HL-60/S4 (cell line): Measurements from ENCODE around the gene VAV1.

Experiments
- in situ Hi-C: fragments of 300-500 bp; cut with MboI; formaldehyde crosslinking; loops from 2 replicates; pipeline ENCODE4 v1.14.3; 2022; ENCODE audit warnings: low sequenced_read_pairs

Gene VAV1, protein sequence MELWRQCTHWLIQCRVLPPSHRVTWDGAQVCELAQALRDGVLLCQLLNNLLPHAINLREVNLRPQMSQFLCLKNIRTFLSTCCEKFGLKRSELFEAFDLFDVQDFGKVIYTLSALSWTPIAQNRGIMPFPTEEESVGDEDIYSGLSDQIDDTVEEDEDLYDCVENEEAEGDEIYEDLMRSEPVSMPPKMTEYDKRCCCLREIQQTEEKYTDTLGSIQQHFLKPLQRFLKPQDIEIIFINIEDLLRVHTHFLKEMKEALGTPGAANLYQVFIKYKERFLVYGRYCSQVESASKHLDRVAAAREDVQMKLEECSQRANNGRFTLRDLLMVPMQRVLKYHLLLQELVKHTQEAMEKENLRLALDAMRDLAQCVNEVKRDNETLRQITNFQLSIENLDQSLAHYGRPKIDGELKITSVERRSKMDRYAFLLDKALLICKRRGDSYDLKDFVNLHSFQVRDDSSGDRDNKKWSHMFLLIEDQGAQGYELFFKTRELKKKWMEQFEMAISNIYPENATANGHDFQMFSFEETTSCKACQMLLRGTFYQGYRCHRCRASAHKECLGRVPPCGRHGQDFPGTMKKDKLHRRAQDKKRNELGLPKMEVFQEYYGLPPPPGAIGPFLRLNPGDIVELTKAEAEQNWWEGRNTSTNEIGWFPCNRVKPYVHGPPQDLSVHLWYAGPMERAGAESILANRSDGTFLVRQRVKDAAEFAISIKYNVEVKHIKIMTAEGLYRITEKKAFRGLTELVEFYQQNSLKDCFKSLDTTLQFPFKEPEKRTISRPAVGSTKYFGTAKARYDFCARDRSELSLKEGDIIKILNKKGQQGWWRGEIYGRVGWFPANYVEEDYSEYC

DNA sequence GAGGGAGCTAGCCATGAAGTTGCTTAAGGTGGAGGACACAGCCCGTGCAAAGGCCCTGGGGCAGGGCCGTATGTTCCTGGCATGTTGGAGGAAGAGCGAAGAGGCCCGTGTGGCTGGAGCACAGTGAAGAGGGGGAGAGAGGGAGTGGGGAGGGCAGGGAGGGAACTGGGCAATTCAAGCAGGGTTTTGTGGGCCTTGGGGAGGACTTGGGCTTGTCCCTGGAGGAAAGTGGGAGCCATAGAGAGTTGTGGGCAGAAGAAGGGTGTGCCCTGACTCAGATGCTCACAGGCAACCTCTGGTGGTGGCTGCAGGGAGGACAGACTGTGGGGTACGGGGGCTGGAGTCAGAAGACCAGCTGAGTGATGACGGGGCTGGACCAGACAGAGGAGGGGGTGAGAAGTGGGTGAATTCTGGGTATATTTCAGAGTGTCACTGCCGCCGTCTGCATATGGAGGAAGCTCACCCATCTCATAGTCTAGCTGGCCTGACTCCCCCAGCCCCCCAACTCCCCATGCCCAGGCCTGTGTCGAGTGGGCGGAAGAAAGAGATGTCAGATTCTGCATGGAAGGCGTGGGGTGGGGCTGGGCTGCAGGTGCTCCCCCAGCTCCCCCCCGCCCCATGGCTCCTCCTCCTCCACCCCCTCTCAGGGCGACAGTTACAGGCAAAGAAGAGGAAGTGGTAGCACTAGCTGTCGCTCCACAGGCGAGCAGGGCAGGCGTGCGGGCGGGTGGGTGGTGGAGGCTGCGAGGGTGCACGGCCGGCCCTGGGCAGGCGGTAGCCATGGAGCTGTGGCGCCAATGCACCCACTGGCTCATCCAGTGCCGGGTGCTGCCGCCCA is at the start of gene VAV1:
Gene VAV1 (plus strand): TSS at position 681 of the 838 bp plus-strand sequence. CDS start 100 bp downstream, at position 781.
- in situ Hi-C loops = no loop called here

DNA sequence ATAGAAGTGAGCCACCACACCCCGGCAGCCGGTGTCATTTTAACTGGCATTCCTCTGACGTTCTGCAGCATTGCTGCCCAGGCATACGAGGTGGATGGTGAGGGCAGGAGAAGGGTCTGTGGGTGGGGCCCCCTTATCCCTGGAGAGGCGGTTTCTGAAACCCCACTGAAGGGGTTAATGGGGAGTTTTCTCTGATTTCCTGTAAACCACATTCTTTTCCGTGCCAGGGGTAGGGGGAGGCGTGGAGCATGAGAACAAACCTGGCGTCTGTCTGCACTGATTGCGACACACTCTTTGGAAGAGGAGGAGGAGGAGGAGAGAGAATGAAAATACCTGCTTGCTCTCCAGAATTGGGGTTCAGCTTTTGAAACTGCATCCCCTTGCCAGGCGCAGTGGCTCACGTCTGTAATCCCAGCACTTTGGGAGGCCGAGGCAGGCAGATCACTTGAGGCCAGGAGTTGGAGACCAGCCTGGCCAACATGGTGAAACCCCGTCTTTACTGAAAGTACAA is 49.3 kb upstream of the VAV1 start:
- in situ Hi-C loops = no loop called here

DNA sequence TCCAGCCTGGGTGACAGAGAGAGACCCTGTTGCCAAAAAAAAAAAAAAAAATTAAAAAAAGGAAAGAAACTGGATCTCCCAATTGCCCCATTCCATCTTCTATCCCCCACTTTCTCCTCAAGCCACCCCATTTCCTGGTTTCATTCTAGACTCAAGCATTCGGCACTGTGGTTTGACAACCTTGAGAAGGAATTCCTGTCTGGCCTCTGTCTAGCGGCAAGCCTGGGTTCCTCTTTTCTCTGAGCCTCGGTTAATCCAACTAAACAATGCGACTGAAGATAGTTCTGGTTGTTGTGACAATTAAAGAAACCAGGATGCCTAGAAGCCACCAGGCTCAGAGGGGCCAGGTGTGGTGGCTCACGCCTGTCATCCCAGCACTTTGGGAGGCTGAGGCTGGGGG is 48.8 kb upstream of the VAV1 start:
- in situ Hi-C loops = no loop called here

DNA sequence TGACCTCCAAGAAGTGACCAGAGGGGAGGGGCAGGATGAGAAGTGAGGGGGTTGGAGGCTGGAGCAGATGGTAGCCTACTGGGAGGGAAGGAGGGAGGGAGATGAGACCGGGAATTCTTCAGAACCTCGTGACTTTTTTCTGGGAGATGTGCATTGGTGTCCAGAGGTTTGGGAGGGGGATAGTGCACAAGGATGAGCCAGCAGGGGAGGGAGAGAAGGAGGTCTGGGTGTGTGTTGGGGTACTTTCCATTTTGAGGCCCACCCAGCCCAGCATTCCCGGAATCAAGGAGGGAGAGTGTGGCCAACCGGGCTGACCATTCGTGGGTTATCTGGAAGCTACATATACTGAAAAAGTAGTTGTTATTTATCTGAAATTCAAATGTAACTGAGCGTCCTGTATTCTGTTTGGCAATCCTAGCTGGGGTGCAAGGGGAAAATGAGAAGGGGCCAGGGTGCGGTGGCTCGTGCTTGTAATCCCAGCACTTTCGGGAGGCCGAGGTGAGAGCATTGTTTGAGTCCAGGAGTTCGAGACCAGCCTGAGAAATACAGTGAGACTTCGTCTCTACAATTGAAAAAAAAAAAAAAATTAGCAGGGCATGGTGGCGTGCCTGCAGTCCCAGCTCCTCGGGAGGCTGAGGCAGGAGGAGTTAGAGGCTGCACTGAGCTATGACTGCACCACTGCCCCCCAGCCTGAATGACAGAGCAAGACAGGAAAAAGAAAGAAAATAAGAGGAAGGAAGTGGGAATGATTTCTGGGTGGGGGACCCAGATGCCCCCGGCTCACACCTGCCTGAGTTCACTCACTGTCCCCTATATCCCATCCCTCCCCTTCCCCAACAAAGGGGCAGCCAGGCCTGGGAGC is 47.6 kb upstream of the VAV1 start:
- in situ Hi-C loops = no loop called here

DNA sequence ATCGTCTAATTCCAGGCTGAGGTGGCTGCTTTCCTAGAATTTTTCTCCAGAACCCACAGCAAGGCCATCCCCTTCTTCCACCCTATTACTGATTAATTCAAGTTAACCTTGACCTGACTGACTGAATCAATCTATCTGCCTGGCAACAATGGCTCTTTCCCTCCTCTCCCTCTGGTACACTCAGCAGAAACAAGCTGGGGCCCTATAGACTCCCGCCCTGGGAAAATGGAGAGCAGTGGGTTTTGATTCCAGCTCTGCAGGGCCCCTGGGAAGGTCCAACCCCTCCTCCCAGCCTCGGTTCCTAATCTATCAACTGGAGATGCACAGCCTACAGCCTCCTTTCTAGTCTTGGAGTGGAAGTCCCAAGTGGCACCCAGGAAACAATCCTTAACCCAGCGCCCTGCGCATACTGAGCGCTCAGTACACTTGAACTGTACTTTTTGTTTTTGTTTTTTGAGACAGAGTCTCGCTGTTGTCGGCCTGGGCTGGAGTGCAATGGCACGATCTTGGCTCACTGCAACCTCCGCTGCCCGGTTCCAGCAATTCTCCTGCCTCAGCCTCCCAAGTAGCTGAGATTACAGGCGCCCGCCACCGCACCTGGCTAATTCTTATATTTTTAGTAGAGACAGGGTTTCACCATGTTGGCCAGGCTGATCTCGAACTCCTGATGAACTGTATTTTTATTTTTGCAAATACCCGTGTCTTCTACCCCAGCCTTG is 46.8 kb upstream of the VAV1 start:
- in situ Hi-C loops = no loop called here

DNA sequence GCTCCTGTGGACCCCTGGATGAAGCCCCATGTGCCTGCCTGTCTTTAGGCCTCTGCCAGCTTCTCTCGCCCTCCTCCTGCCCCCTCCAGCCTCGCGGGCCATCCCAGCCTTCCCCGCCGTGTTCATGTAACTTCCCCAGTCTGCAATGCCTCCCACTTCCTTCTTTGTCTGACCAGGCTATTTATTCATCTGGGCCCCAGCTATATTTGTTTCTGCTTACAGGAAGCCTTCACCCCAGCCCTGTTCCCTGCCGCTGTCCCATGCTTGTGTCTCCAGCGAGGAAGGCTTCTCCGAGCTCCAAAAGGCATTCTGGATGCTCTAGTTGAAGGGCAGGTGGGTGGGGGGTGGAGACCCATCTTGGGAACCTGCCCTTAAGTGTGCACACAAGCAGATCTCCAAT is 44.2 kb upstream of the VAV1 start:
- in situ Hi-C loops = no loop called here

DNA sequence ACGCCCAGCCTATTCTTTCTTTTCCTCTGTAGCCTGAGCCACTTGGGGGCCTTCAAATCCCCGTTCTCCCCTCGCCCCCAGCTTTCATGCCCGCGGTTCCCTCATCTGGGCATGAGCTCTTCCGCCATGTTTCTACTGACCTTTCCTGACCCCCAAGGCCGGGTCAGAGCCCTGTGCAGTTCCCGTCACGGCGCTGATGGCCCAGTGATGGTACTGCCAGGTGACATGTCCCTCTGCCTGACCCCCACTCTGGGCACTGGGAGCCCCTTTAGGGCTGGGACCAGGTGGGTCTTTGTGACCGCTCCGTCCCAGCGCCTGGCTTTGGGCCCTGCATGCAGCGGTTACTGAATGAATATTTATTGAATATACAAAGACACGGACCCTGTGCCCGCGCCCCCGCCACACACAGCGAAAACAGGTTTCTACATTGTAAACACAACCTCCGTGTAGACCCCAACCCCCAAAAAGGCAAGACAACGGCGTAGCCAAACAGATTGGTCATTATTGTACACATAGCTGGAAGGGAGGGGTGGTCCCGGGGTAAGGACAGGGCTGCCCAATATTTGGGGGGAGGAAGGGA is 42.8 kb upstream of the VAV1 start:
- in situ Hi-C loops = no loop called here

DNA sequence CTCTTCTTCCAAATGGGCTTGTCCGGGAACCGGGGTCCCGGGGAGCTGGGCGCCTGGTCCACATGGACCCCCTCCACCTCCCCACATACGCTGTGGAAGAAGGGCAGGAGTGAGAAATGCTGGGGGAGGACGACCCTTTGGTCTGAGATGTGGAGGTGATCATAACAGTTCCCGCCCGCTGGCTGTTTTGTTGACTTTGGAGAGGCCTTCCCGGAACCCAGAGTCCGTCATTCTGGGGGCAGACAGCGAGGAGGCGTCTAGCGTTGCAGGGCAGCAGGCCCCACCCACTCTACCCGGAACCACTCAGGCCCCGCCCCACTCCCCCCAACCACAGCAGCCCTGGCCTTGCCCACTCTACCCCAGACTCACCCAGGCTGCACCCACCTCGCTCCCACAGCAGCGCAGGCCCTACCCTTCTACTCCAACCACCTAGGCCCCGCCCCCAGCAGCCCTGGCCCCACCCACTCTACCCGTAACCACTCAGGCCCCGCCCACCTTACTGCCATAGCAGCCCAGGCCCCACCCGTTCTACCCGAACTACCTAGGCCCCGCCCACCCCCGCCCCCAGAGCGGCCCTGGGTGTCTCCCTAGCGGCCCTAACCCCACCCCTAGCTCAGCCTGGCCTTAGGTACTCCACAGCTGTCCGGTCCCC is 42.2 kb upstream of the VAV1 start:
- in situ Hi-C loops = no loop called here

DNA sequence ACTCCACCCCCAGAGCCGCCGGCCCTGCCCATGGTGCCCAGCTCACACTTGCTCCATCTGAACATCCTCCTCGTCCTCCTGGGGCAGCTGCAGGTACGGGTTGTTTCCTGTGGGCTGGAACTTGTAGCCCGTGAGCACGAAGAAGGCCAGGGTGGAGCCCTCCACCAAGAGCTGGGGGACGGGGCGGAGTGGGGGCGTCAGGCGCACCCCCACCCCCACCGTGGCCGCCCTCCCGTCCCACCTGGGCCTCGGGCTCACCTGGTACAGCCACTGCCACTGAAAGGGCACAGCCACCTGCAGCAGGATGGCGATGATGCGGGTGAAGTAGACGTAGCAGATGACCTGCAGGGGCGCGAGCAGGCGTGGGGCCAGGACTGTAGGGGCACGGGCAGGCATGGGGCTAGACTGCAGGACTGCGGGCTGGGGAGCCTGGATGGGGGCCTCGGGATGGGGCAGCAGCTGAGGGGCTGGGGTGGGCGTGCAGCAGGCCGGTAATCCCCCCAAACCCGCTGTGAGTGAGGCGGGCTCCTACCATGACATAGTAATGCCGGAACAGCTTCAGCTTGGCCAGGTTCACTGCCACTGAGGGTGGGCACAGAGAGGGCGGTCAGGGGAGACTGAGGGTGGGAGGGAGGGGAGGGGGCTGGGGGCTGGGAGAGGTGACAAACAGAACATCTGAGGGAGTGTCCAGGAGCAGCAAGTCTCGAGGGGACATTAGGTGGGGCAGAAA is 41.4 kb upstream of the VAV1 start:
- in situ Hi-C loops = no loop called here

DNA sequence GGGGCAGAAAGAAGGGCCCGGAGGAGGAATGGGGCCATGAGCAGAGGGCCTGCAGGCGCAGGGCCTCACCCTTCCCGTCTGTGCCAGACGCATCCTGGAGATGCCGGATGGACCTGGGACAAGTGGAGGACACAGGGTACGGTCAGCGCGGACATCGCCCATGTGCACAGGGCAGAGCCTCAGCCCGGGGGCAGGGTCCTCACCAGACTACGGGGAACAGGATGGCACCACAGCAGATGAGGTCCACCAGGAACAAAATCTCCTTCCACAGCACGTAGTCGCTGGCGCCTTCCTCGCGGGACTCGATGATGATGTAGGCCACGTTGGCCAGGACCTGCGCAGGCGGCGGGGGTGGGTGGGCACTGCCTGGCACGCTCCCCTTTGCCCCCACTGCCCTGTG is 40.7 kb upstream of the VAV1 start:
- in situ Hi-C loops = no loop called here

DNA sequence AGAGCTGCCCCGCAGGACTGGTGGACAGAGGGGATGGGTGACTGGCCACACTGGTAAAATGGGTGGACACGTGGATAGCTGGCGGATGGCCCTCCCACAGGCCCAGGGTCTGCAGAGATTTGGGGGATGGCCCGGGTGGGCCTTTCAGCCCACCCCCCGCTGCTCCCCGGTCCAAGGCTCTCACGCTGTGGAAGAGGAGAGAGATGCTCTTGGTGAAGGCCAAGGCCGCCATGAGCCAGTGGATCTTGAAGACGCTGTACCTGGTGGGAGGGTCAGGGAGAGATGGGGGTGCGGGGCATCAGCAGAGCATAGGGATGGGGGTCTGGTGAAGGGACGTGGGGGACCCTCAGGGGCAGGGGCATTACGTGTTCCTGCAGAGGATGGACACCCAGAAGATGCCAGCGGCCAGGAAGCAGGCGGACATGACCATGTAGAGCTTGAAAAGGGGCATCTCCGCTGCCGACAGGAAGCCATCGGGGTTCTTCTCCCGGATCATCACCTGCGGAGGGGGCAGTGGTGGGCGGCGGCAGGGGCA is 39.6 kb upstream of the VAV1 start:
- in situ Hi-C loops = no loop called here

DNA sequence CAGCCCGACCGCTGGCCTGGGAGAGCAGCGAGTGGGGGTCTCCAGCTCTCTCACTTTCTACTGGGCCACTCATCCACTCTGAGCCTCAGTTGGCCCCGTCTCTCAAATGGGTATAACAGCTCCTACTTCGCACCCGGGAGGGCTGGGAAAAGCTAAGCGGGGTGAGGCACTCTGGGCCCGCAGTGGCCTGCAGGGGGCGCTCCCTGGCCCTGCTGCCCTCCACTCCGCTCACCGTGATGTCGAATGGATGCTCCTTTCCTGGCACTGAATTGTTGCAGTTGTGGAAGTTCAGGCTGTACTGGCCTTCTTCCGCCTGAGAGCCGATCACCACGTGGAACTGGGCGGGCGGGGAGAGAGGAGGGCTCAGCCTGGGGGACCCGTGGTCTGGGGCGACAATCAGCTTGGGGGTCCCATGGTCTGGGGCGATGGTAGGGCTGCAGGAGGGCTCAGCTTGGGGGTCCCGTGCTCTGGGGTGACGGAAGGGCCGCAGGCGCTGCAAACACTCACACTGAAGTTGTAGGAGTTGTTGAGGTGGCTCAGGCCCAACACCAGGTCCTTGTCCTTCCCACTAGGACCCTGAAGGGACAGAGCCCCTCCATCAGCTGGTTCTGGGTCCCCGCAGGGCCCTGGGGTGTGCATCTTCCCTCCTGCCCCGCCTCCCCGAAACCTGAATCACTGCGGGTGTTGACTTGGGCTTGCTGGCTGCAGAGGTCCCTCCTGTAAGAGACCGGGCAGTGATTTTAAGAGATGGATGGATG is 39.0 kb upstream of the VAV1 start:
- in situ Hi-C loops = no loop called here

DNA sequence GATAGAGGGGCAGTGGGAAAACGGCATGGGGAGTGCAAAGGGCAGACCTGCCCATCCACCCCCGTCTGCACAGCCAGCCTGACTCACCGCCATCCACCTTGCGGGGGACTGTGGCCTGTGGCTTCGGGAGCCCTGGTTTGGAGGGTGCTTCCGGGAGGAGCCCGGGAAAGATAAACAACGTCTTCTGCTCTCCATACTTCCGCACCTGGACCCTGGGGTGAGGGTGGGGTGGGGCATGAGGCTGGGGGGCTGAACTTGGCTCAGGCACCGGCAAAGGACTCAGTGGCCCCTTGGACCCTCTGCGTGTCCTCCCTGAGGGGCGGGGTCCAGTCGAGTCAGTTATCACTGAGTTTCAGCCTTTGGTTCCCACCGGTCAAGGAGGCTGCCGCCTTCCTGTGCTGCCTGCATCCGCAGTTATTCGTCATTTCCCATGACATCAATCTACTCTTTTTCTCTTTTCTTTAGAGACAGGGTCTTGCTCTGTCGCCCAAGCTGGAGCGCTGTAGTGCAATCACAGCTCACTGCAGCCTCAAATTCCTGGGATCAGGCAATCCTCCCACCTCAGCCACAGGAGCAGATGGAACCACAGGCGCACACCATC is 38.3 kb upstream of the VAV1 start:
- in situ Hi-C loops = no loop called here

DNA sequence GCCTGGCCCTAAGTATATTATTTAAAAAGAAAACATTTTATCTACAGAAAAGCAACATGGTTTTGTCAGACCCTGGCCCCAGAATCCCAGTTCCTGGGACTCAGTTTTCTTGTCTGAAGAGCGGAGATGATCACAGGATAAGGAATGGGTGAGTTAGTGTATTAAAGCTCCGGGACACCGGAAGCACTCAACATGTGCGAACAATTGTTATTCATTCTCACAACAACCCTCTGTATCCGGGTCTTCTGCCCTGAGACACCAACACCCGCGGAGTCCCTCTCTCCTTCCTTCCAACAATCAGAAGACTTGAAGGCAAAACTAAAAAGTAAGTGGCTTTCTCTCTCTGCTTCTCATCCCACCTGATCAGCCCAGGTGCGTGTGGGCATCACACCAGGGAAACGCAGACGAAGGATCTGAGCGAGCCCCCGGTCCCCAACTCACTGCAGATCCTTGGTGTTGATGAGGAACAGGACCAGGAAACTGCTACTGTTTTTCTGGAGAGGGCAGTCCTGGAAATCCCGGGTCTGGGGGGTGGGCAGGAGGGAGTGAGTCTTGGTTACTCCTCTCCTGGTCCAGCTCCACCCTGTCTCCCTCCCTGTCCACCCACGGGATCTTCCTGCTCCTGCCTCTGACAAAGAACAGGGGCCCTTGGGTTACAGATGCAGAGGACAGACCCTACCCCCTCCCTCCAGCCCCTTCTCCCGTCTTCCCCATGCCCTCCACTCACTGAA is 37.2 kb upstream of the VAV1 start:
- in situ Hi-C loops = no loop called here

DNA sequence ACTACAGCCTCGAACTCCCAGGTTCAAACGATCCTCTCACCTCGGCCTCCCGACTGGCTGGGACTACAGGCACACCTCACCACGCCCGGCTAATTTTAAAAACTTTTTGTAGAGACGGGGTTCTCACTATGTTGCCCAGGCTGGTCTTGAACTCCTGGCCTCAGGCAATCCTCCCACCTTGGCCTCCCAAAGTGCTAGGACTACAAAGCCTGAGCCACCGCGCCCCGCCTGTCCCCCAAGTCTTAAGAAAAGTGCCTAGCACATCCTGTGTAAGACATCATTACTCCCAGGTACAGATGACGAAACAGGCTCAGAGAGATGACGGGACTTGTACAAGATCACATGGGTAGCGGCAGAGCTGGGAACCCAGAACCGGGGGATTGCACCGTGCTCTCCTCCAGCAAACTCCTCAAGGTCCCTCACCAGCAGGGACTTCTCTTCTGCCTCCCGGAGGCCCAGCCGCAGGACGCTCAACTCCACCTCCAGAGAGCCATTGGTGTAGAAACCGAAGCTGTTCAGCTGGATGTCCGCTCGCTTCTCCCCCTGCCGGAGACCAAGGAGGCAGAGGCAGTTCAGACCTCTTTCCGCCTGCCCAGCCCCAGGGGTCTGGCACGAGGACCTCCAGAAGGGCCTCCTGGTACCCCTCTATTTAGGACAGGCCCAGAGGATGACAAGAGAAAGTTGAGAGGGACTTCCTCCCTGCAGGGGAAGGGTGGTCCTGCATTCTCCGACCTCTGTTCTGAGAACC is 36.2 kb upstream of the VAV1 start:
- in situ Hi-C loops = no loop called here
